ENCODE data around the gene ZPLD1.

ZPLD1 gene

GRCh38 chr3:102419786-102420185 is 15.0 kb upstream of the ZPLD1 start:
- peak overlapping the region; percentile 23 for H2AFZ ChIP-seq (ENCODE audit: low read length, unreplicated experiment)

GRCh38 chr3:102441832-102442231 is 7.0 kb downstream of the ZPLD1 start:
- no peak overlapping the region for H3K27ac ChIP-seq (ENCODE audit: low read depth, low read length)
- no peak overlapping the region for H3K4me3 ChIP-seq (ENCODE audit: low read depth, low read length)
- no peaks in the 10 kb centered on the region for H3K36me3 ChIP-seq (ENCODE audit: insufficient read depth, low read length)
- no peak overlapping the region for H2AFZ ChIP-seq (ENCODE audit: low read length, unreplicated experiment)
- H3K4me1 ChIP-seq (ENCODE audit: control insufficient read depth, insufficient read depth, low read length, unreplicated experiment), result no peaks in the 10 kb centered on the region
- no peaks in the 10 kb centered on the region for H3K79me2 ChIP-seq (ENCODE audit: control insufficient read depth, insufficient read depth, low read length, unreplicated experiment)
- peaks cover 38% of the 10 kb centered on the region for H3K27me3 ChIP-seq (ENCODE audit: insufficient read depth, low read length)

More at GRCh38 chr3:102419786-102420185, 15.0 kb upstream of the ZPLD1 start:
- H3K79me2 ChIP-seq (ENCODE audit: control insufficient read depth, insufficient read depth, low read length, unreplicated experiment), result no peaks in the 10 kb centered on the region
- H3K4me3 ChIP-seq (ENCODE audit: low read depth, low read length), result no peak overlapping the region
- peaks cover 4% of the 10 kb centered on the region for H3K4me1 ChIP-seq (ENCODE audit: control insufficient read depth, insufficient read depth, low read length, unreplicated experiment)
- no peaks in the 10 kb centered on the region for H3K36me3 ChIP-seq (ENCODE audit: insufficient read depth, low read length)
- H3K27ac ChIP-seq (ENCODE audit: low read depth, low read length), result no peak overlapping the region
- peaks cover 3% of the 10 kb centered on the region; the same call in 1 of the 2 replicates for H3K27me3 ChIP-seq (ENCODE audit: insufficient read depth, low read length)

DNA sequence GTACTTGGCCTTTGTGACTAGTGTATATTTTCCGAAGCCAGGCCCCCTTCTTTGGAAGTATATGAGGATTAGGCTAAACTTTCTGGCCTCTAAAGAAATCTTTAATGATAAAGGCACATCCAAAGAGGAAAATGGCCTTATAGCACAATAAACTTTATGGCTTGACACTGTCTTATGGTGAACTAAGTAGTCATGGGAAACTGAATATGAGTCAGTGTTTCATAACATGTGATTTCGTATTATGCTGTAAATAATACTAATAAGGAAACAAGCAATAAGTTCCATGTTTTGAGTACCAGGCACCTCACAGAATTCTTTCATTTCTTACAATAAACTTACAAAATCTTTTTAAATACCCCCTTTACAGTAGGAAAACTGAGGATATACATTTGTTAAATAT is 8.2 kb downstream of the ZPLD1 start:
- peaks cover 27% of the 10 kb centered on the region for H3K27me3 ChIP-seq (ENCODE audit: insufficient read depth, low read length)
- H3K27ac ChIP-seq (ENCODE audit: low read depth, low read length), result no peak overlapping the region
- H2AFZ ChIP-seq (ENCODE audit: low read length, unreplicated experiment), result no peak overlapping the region
- no peaks in the 10 kb centered on the region for H3K36me3 ChIP-seq (ENCODE audit: insufficient read depth, low read length)
- H3K4me1 ChIP-seq (ENCODE audit: control insufficient read depth, insufficient read depth, low read length, unreplicated experiment), result no peaks in the 10 kb centered on the region
- H3K4me3 ChIP-seq (ENCODE audit: low read depth, low read length), result no peak overlapping the region
- H3K79me2 ChIP-seq (ENCODE audit: control insufficient read depth, insufficient read depth, low read length, unreplicated experiment), result no peaks in the 10 kb centered on the region

DNA sequence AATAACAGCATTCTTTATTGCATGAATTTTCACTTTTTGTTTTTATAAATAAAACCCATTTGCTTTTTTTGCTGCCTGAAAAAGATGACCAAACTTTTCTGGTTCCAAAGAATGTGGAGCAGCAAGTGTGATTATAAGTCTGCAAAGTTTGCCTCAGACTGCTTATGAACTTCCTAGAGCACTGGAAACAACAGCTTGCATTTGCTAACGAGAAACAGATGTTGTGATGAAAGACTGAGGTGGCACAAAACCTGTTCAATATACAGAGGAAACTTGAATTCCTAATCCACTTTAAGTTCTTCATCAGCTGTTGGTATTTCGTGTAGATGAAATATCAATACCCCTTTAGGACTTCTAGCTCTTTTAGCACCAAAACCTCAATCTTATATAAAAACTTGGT is 9.3 kb downstream of the ZPLD1 start:
- H2AFZ ChIP-seq (ENCODE audit: low read length, unreplicated experiment), result no peak overlapping the region
- H3K4me1 ChIP-seq (ENCODE audit: control insufficient read depth, insufficient read depth, low read length, unreplicated experiment), result no peaks in the 10 kb centered on the region
- H3K27ac ChIP-seq (ENCODE audit: low read depth, low read length), result no peak overlapping the region
- H3K27me3 ChIP-seq (ENCODE audit: insufficient read depth, low read length), result peaks cover 20% of the 10 kb centered on the region; the same call in 1 of the 2 replicates
- no peaks in the 10 kb centered on the region for H3K79me2 ChIP-seq (ENCODE audit: control insufficient read depth, insufficient read depth, low read length, unreplicated experiment)
- no peak overlapping the region for H3K4me3 ChIP-seq (ENCODE audit: low read depth, low read length)
- no peaks in the 10 kb centered on the region for H3K36me3 ChIP-seq (ENCODE audit: insufficient read depth, low read length)

- Histone ChIP-seq H2AFZ (ENCODE audit: low read length, unreplicated experiment) (no peak overlapping the region), H3K36me3 (ENCODE audit: insufficient read depth, low read length) (no peaks in the 10 kb centered on the region), H3K4me3 (ENCODE audit: low read depth, low read length) (no peak overlapping the region), H3K4me1 (ENCODE audit: control insufficient read depth, insufficient read depth, low read length, unreplicated experiment) (no peaks in the 10 kb centered on the region), H3K27ac (ENCODE audit: low read depth, low read length) (no peak overlapping the region), H3K79me2 (ENCODE audit: control insufficient read depth, insufficient read depth, low read length, unreplicated experiment) (no peaks in the 10 kb centered on the region), H3K27me3 (ENCODE audit: insufficient read depth, low read length) (peaks cover 8% of the 10 kb centered on the region; the same call in 1 of the 2 replicates)
Observed at GRCh38 chr3:102447272-102447671, 12.5 kb downstream of the ZPLD1 start.

GRCh38 chr3:102449341-102449740 is 14.5 kb downstream of the ZPLD1 start:
- no peak overlapping the region for H2AFZ ChIP-seq (ENCODE audit: low read length, unreplicated experiment)
- no peak overlapping the region for H3K27ac ChIP-seq (ENCODE audit: low read depth, low read length)
- no peaks in the 10 kb centered on the region for H3K79me2 ChIP-seq (ENCODE audit: control insufficient read depth, insufficient read depth, low read length, unreplicated experiment)
- peaks cover 8% of the 10 kb centered on the region; the same call in 1 of the 2 replicates for H3K27me3 ChIP-seq (ENCODE audit: insufficient read depth, low read length)
- no peaks in the 10 kb centered on the region for H3K4me1 ChIP-seq (ENCODE audit: control insufficient read depth, insufficient read depth, low read length, unreplicated experiment)
- H3K36me3 ChIP-seq (ENCODE audit: insufficient read depth, low read length), result no peaks in the 10 kb centered on the region
- no peak overlapping the region for H3K4me3 ChIP-seq (ENCODE audit: low read depth, low read length)

DNA sequence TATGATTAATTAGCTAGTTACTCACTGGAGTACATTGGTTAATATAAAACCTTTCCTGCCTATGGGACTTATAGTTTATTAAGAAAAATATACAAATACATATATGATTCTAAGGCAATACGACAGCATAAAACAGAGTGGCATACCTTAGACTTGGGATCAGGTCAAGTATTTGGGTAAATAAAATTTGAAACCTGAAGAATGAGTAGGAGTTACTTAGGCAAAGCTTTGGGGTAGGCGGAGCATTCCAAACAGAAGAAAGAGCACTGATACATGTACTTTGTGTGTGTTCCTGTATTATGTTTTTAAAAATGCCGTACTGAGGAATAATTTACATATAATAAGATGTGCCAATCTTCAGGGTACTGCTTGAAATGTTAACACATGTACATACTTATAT is 15.1 kb downstream of the ZPLD1 start:
- no peaks in the 10 kb centered on the region for H3K4me1 ChIP-seq (ENCODE audit: control insufficient read depth, insufficient read depth, low read length, unreplicated experiment)
- peaks cover 7% of the 10 kb centered on the region; the same call in 1 of the 2 replicates for H3K27me3 ChIP-seq (ENCODE audit: insufficient read depth, low read length)
- H2AFZ ChIP-seq (ENCODE audit: low read length, unreplicated experiment), result no peak overlapping the region
- no peak overlapping the region for H3K4me3 ChIP-seq (ENCODE audit: low read depth, low read length)
- H3K36me3 ChIP-seq (ENCODE audit: insufficient read depth, low read length), result no peaks in the 10 kb centered on the region
- no peak overlapping the region for H3K27ac ChIP-seq (ENCODE audit: low read depth, low read length)
- H3K79me2 ChIP-seq (ENCODE audit: control insufficient read depth, insufficient read depth, low read length, unreplicated experiment), result no peaks in the 10 kb centered on the region

- Histone ChIP-seq H3K79me2 (ENCODE audit: control insufficient read depth, insufficient read depth, low read length, unreplicated experiment) (no peaks in the 10 kb centered on the region), H3K27ac (ENCODE audit: low read depth, low read length) (no peak overlapping the region), H3K27me3 (ENCODE audit: insufficient read depth, low read length) (no peaks in the 10 kb centered on the region; the same call in 1 of the 2 replicates), H3K4me1 (ENCODE audit: control insufficient read depth, insufficient read depth, low read length, unreplicated experiment) (no peaks in the 10 kb centered on the region), H2AFZ (ENCODE audit: low read length, unreplicated experiment) (no peak overlapping the region), H3K4me3 (ENCODE audit: low read depth, low read length) (no peak overlapping the region), H3K36me3 (ENCODE audit: insufficient read depth, low read length) (no peaks in the 10 kb centered on the region)
Observed at GRCh38 chr3:102450976-102451375, 16.2 kb downstream of the ZPLD1 start.

DNA sequence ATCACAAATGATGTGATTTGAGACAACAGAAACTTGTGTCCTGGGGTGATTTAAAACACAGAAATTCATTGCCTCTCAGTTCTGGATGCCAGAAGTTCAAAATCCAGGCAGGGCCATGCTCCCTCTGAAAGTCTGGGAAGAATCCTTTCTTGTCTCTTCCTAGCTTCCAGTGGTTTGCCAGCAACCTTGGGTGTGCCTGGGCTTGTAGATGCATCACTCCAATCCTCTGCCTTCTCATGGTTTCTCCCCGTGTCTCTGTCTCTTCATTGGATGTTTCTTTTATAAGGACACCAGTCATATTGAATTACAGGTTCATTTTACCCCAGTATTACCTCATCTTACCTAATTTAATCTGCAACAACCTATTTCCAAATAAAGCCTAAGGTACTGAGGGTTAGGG is 16.7 kb downstream of the ZPLD1 start:
- Histone ChIP-seq H3K27ac (ENCODE audit: low read depth, low read length) (no peak overlapping the region), H3K4me3 (ENCODE audit: low read depth, low read length) (no peak overlapping the region), H3K4me1 (ENCODE audit: control insufficient read depth, insufficient read depth, low read length, unreplicated experiment) (no peaks in the 10 kb centered on the region), H3K36me3 (ENCODE audit: insufficient read depth, low read length) (no peaks in the 10 kb centered on the region), H3K27me3 (ENCODE audit: insufficient read depth, low read length) (no peaks in the 10 kb centered on the region; the same call in 1 of the 2 replicates), H2AFZ (ENCODE audit: low read length, unreplicated experiment) (no peak overlapping the region), H3K79me2 (ENCODE audit: control insufficient read depth, insufficient read depth, low read length, unreplicated experiment) (no peaks in the 10 kb centered on the region)

DNA sequence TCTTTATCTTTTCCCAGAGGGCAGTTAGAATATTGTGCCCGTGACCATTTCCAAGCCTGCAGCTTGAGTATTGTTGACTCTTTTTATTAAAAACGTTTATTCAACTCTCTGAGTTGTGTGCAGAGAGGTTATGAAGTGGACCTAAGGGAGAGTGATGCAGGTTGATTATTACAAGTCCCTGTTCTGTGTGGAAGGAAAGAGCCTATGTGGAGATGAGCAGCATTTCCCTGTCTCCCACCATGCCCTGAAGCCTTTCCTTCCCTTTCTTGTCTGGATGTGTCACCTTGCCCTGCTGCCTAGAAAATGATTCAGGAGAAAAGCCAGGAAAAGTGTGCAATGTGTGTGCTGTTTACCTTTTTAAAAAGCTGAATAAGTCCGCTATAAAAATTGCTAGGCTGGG is 19.4 kb downstream of the ZPLD1 start:
- no peak overlapping the region for H2AFZ ChIP-seq (ENCODE audit: low read length, unreplicated experiment)
- H3K27me3 ChIP-seq (ENCODE audit: insufficient read depth, low read length), result no peaks in the 10 kb centered on the region; the same call in 1 of the 2 replicates
- H3K79me2 ChIP-seq (ENCODE audit: control insufficient read depth, insufficient read depth, low read length, unreplicated experiment), result no peaks in the 10 kb centered on the region
- H3K4me3 ChIP-seq (ENCODE audit: low read depth, low read length), result no peak overlapping the region
- H3K4me1 ChIP-seq (ENCODE audit: control insufficient read depth, insufficient read depth, low read length, unreplicated experiment), result no peaks in the 10 kb centered on the region
- no peak overlapping the region for H3K27ac ChIP-seq (ENCODE audit: low read depth, low read length)
- H3K36me3 ChIP-seq (ENCODE audit: insufficient read depth, low read length), result no peaks in the 10 kb centered on the region

- Histone ChIP-seq H2AFZ (ENCODE audit: low read length, unreplicated experiment) (no peak overlapping the region), H3K27me3 (ENCODE audit: insufficient read depth, low read length) (no peaks in the 10 kb centered on the region; the same call in 1 of the 2 replicates), H3K4me1 (ENCODE audit: control insufficient read depth, insufficient read depth, low read length, unreplicated experiment) (peaks cover 4% of the 10 kb centered on the region), H3K36me3 (ENCODE audit: insufficient read depth, low read length) (no peaks in the 10 kb centered on the region), H3K27ac (ENCODE audit: low read depth, low read length) (no peak overlapping the region), H3K4me3 (ENCODE audit: low read depth, low read length) (no peak overlapping the region), H3K79me2 (ENCODE audit: control insufficient read depth, insufficient read depth, low read length, unreplicated experiment) (no peaks in the 10 kb centered on the region)
Observed at GRCh38 chr3:102457644-102458043, 22.8 kb downstream of the ZPLD1 start.
